ENCODE results near the gene CPSF3.

CPSF3 gene

DNA sequence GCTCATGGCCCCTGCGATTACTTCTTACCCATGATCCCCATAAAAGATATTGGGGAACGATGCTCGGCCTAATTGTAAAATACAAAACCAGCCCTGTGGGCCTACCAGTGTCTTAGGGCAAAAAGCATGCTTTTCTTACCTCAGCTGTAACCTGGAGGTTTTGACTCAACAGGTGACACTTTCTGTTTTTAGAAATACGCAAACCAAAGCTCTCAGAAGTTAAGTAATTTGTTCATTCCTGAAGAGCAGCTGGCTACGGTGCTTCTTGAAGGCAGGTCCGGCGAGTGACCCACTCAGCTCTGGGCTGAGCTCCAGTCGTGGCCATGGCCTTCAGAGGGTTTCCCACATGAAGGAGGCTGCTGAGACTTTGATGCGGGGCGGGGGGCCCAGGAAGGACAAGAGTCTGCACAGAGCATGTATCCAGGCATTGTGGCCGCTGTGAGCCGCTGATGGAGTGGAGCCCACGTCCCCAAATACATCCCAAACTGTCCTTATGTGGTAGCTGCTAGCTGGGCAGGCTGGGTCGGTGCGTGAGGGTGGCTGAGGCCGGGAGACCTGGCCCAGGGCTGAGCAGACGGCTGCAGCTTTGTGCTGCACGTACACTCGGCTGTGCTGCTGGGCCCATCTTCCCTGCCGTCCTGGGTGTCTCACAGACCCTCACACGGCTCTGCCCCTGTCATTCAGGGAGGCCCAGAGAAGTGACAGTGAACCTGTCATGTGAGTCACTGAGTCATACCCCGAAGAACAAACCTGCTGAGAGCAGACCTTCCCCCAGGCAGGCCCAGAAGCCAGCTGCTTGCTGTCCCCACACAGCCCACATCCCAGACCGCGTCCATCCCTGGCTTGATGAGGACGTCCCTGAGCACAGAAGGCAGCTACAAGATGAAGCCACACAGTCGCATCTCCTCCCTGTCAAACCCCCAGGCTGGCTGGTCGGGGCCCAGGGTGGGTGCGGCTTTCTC lies 34.2 kb upstream of the CPSF3 start:
- TF ChIP-seq, protein P1, sequence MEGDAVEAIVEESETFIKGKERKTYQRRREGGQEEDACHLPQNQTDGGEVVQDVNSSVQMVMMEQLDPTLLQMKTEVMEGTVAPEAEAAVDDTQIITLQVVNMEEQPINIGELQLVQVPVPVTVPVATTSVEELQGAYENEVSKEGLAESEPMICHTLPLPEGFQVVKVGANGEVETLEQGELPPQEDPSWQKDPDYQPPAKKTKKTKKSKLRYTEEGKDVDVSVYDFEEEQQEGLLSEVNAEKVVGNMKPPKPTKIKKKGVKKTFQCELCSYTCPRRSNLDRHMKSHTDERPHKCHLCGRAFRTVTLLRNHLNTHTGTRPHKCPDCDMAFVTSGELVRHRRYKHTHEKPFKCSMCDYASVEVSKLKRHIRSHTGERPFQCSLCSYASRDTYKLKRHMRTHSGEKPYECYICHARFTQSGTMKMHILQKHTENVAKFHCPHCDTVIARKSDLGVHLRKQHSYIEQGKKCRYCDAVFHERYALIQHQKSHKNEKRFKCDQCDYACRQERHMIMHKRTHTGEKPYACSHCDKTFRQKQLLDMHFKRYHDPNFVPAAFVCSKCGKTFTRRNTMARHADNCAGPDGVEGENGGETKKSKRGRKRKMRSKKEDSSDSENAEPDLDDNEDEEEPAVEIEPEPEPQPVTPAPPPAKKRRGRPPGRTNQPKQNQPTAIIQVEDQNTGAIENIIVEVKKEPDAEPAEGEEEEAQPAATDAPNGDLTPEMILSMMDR (conservative IDR thresholded peaks at IDR 0.05; ENCODE audit: low read depth) = no peak
- ChIA-PET POLR2A (ENCODE audit: low non-redundant PET) (no interaction called here), CTCF (no interaction called here)

DNA sequence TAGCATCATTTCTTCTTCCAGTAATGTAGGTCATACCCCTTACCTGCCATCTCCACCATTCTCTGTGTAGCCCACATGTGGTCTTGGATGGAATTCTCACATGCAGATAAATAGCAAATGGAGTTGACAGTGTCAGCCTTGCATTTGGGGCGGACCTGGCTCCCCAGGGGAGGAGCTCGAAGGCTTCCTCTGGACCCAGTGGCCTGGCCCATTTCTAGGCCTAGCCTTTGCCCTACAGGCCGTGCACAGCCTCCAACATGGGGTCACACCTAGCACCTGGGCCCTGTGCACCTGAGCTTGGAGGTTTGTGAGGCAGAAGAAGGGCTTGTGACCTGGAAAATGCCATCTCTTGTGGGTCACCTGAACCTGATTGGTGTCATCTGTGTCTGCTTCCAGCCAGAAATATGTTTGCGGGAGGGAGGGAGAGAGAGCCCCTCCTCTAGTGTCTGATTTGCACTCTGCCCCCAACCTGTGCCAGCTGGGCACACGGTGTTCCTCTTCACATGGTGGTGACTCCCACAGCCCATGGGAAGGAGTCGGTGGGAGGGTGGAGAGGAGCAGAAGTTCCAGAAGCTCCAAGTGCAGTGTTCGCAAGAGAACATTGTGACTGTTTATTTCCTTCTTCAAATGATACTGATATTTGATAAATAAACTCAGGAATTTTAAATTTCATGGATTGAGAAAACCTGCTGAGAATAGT lies 33.2 kb upstream of the CPSF3 start:
- H3K27ac ChIP-seq = peak overlapping the region; percentile 20
- TF ChIP-seq, protein P1 (conservative IDR thresholded peaks at IDR 0.05; ENCODE audit: low read depth) = no peak
- DNase-seq (ENCODE audit: low spot score) = no peak
- ChIA-PET POLR2A (ENCODE audit: low non-redundant PET) (no interaction called here), CTCF (no interaction called here)

More for the DNA sequence above, 34.2 kb upstream of the CPSF3 start:
- H3K27ac ChIP-seq = peak overlapping the region; percentile 95
- no peak for DNase-seq (ENCODE audit: low spot score)

DNA sequence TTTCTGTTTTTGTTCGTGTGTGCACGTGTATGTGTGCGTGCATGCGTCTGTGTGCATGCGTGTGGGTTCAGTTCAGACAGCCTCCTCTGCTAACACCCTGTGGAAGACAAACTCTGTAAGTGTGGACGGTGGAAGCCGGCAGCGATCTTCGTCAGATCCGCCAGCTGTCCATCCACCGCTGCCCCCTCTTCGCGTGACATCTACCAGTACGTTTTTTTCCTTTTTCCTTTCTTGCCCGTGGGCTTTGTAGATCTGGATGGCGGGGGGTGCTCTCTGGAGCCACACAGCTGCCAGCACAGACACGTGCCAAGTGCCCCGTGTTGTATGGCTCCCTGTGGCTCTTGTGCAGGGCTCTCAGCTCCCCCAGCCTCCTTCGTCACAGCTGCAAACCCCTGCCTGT lies 32.5 kb upstream of the CPSF3 start:
- no peak overlapping the region; the same call in 1 of the 2 replicates for H3K27ac ChIP-seq
- TF ChIP-seq, protein P1 (conservative IDR thresholded peaks at IDR 0.05; ENCODE audit: low read depth) = no peak
- no peak for DNase-seq (ENCODE audit: low spot score)
- ChIA-PET POLR2A (ENCODE audit: low non-redundant PET) (no interaction called here), CTCF (no interaction called here)

DNA sequence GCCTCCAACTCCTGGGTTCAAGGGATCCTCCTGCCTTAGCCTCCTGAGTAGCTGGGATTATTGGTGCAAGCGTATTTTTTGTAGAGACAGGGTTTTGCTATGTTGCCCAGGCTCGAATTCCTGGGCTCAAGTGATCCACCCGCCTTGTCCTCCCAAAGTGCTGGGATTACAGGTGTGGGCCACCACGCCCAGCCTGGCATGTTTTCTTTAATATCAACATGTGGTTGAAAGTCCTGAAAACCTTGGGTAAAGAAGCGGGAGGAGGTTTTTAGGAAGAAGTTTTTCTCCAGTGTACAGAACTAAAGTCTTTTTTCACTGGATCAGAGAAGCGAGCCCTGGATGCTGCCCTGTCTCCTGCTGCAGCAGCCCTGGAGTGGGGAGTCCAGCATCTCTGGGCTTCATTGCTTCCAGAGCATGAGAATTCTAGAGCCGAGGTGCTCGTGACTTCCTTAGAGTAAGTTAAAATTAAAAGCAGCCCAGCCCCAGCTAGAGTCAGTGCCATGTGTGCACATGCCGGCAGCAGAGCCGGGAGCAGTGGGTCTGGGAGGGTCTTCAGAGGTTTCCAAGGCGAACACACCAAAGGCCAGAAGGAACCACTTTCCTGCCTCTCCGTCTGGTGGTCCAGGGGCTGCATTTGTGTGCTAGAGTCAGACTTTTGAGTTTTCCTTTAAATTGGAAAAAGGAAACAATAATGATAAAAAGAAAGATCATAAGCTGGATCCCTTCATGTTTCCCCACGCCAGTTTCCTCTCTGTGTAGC lies 31.3 kb upstream of the CPSF3 start:
- TF ChIP-seq, protein P1 (conservative IDR thresholded peaks at IDR 0.05; ENCODE audit: low read depth) = no peak
- H3K27ac ChIP-seq = peak overlapping the region; percentile 41
- CTCF ChIA-PET = no interaction called here
- no peak for DNase-seq (ENCODE audit: low spot score)
- POLR2A ChIA-PET (ENCODE audit: low non-redundant PET) = no interaction called here

DNA sequence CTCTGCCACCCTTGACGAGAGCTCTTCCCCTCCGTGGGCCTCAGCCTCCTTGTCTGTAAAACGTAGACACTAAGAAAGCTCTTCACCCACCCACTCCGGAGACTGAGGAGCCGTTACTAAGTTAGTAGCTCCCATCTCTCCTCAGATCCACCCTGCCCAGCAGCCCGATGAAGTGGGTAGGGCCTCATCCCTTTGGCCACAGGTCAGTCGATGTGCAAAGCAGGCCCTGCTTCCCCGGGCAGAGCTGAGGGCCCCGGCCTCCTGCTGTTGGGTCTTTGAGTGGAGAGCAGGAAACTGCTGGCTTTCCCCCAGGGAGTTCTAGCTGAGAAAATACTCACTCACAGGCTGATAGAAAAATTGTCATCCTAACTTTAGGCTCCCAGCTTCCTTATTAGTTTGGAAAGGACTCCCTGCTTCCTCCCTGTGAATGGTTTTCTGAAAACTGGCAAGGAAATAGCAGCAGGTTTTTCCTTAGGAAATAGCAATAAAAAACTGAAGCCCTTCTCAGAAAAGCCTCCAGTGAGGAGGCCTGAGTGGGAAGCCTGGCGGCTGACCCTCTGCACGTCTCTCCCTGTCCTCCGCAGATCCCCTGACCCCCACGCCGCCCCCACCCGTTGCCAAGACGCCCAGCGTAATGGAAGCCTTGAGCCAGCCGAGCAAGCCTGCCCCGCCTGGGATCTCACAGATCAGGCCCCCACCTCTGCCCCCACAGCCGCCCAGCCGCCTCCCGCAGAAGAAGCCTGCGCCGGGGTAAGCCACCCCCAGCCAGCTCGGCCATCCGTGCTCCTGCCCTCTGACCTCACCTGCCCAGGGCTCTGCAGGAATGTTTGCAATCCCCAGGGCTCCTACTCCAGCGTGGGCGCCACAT lies 30.3 kb upstream of the CPSF3 start:
- DNase-seq (ENCODE audit: low spot score) = no peak
- peak overlapping the region; percentile 41 for H3K27ac ChIP-seq
- CTCF ChIA-PET = no interaction called here
- TF ChIP-seq, protein P1 (conservative IDR thresholded peaks at IDR 0.05; ENCODE audit: low read depth) = no peak
- POLR2A ChIA-PET (ENCODE audit: low non-redundant PET) = no interaction called here
